ENCODE results near the gene SDHAF1.
"Not testable (repeated sequence)": the region's sequence is repeated elsewhere in the genome, so short reads cannot be mapped to it uniquely, and the experiment has no call there.

SDHAF1 gene

GRCh38 chr19:36025541-36025940 lies 30.6 kb downstream of the SDHAF1 start:
- DNase-seq, result no peak

GRCh38 chr19:36026091-36026876 lies 31.3 kb downstream of the SDHAF1 start:
- DNase-seq, result no peak

GRCh38 chr19:36027696-36028095 lies 32.7 kb downstream of the SDHAF1 start:
- DNase-seq, result no peak

- DNase-seq, result no peak
Measured at GRCh38 chr19:36028313-36029041, 33.5 kb downstream of the SDHAF1 start.

GRCh38 chr19:36030264-36031148 lies 35.5 kb downstream of the SDHAF1 start:
- no peak for DNase-seq

- DNase-seq, result no peak
Measured at GRCh38 chr19:36031308-36031707, 36.3 kb downstream of the SDHAF1 start.

- DNase-seq, result no peak
Measured at GRCh38 chr19:36032251-36033104, 37.5 kb downstream of the SDHAF1 start, which contains the start of gene CLIP3. CLIP3 (minus strand) TSS chr19:36032873; CDS start chr19:36032357, 516 bp downstream.

- no peak for DNase-seq
Measured at GRCh38 chr19:36040495-36040894, 45.5 kb downstream of the SDHAF1 start.

- not testable (repeated sequence) for DNase-seq
Measured at GRCh38 chr19:36041092-36041491, 46.1 kb downstream of the SDHAF1 start.

- peak; percentile 57 for DNase-seq
Measured at GRCh38 chr19:36041831-36042230, 46.8 kb downstream of the SDHAF1 start.

- DNase-seq, result no peak
Measured at GRCh38 chr19:36043952-36044351, 49.0 kb downstream of the SDHAF1 start.
